ENCODE data around the gene HIVEP3. TPM values are rescaled to one million over a fixed set of nuclear protein-coding genes. Genes with fewer than 3 reads are reported as not detected.
A peak's percentile ranks its signal among the peaks of the same experiment; 100 is the strongest.

Gene HIVEP3
- total and polyA plus RNA-seq, 4 experiments from 2014 or later, result 8.2 to 12.8 (median 10.8) TPM

GRCh38 chr1:41661428-41662060, 257.2 kb downstream of the HIVEP3 start:
- Histone ChIP-seq H3K9me3 (ENCODE audit: control insufficient read depth in 1 of 2, low read length in 2 of 2) (no peaks in the 10 kb centered on the region), H3K27ac (ENCODE audit: low read depth, low read length) (peak overlapping the region; percentile 39), H3K4me1 (ENCODE audit: insufficient read depth, low read length) (peaks cover 82% of the 10 kb centered on the region), H3K4me3 (ENCODE audit: low read length in 2 of 2) (peak overlapping the region; percentile 48 to 64), H3K27me3 (ENCODE audit: insufficient read depth, low read length) (no peaks in the 10 kb centered on the region), H3K36me3 (ENCODE audit: insufficient read depth, low read length) (no peaks in the 10 kb centered on the region)
- Mint-ChIP-seq H3K27me3 (no peaks in the 10 kb centered on the region), H3K36me3 (no peaks in the 10 kb centered on the region), H3K4me1 (peaks cover 56 to 89% (median 73%) of the 10 kb centered on the region in 4 donors), H3K4me3 (peak overlapping the region; percentile 89 to 96 (median 93)), H3K9me3 (no peaks in the 10 kb centered on the region), H3K27ac (peak overlapping the region; percentile 70 to 92 (median 87))
- CTCF ChIA-PET (ENCODE audit: partially characterized antibody), result interaction anchor here (1.2 kb wide), 1 partner anchor 8 kb away, joined by 3 read pairs; no protein-coding TSS in a partner anchor
- POLR2A ChIA-PET (ENCODE audit: partially characterized antibody), result interaction anchor here (0.7 to 7.5 kb wide), 5 partner anchors 9 to 142 kb away, joined by 3 to 60 read pairs (median 9); no protein-coding TSS in a partner anchor
- intact Hi-C loops (cut with micrococcal nuclease), result loop anchor here (10.0 kb wide), 3 partner anchors 87 to 373 kb away; no protein-coding TSS in a partner anchor
- DNase-seq, result peak in 1 of 5 donors; percentile 32

GRCh38 chr1:41660570-41661427, 257.9 kb downstream of the HIVEP3 start:
- no peaks in the 10 kb centered on the region for H3K36me3 ChIP-seq (ENCODE audit: insufficient read depth, low read length)
- no peaks in the 10 kb centered on the region for H3K9me3 ChIP-seq (ENCODE audit: control insufficient read depth in 1 of 2, low read length in 2 of 2)
- Mint-ChIP-seq H3K27ac (peak overlapping the region; percentile 70 to 92 (median 87)), H3K9me3 (no peaks in the 10 kb centered on the region), H3K27me3 (no peaks in the 10 kb centered on the region), H3K4me3 (peak overlapping the region; percentile 89 to 96 (median 93)), H3K4me1 (peaks cover 51 to 89% (median 71%) of the 10 kb centered on the region in 4 donors), H3K36me3 (no peaks in the 10 kb centered on the region)
- H3K4me3 ChIP-seq (ENCODE audit: low read length in 2 of 2), result peak overlapping the region; percentile 48 to 64
- no peaks in the 10 kb centered on the region for H3K27me3 ChIP-seq (ENCODE audit: insufficient read depth, low read length)
- DNase-seq, result no peak
- intact Hi-C loops (cut with micrococcal nuclease), result loop anchor here (10.0 kb wide), 3 partner anchors 86 to 374 kb away; no protein-coding TSS in a partner anchor
- H3K4me1 ChIP-seq (ENCODE audit: insufficient read depth, low read length), result peaks cover 82% of the 10 kb centered on the region
- ChIA-PET CTCF (ENCODE audit: partially characterized antibody) (no interaction called here), POLR2A (ENCODE audit: partially characterized antibody) (interaction anchor here (0.7 to 7.5 kb wide), 3 partner anchors 8 to 22 kb away, joined by 3 to 60 read pairs (median 10); no protein-coding TSS in a partner anchor)
- peak overlapping the region; percentile 39 for H3K27ac ChIP-seq (ENCODE audit: low read depth, low read length)

- peaks cover 47 to 84% (median 66%) of the 10 kb centered on the region in 4 donors for H3K4me1 Mint-ChIP-seq
- Histone ChIP-seq H3K4me3 (ENCODE audit: low read length in 2 of 2) (no peak overlapping the region), H3K27me3 (ENCODE audit: insufficient read depth, low read length) (no peaks in the 10 kb centered on the region), H3K9me3 (ENCODE audit: control insufficient read depth in 1 of 2, low read length in 2 of 2) (no peaks in the 10 kb centered on the region), H3K36me3 (ENCODE audit: insufficient read depth, low read length) (no peaks in the 10 kb centered on the region), H3K27ac (ENCODE audit: low read depth, low read length) (no peak overlapping the region), H3K4me1 (ENCODE audit: insufficient read depth, low read length) (peaks cover 74% of the 10 kb centered on the region)
- POLR2A ChIA-PET (ENCODE audit: partially characterized antibody), result interaction anchor here (0.8 to 7.5 kb wide), 2 partner anchors 13 to 232 kb away, joined by 3 to 60 read pairs; no protein-coding TSS in a partner anchor
- DNase-seq, result no peak
- H3K27me3 Mint-ChIP-seq, result no peaks in the 10 kb centered on the region
- no peaks in the 10 kb centered on the region for H3K9me3 Mint-ChIP-seq
- peak overlapping the region in 4 of 7 donors; percentile 38 to 86 (median 58) for H3K27ac Mint-ChIP-seq
- no peaks in the 10 kb centered on the region for H3K36me3 Mint-ChIP-seq
- CTCF ChIA-PET (ENCODE audit: partially characterized antibody), result interaction anchor here (1.6 kb wide), 1 partner anchor 9 kb away, joined by 3 read pairs; no protein-coding TSS in a partner anchor
- peak overlapping the region in 6 of 8 donors; percentile 17 to 89 (median 44) for H3K4me3 Mint-ChIP-seq
- intact Hi-C loops (cut with micrococcal nuclease), result loop anchor here (10.0 kb wide), 3 partner anchors 85 to 375 kb away; no protein-coding TSS in a partner anchor
Measured at GRCh38 chr1:41659903-41660302, 258.8 kb downstream of the HIVEP3 start.

- Mint-ChIP-seq H3K9me3 (no peaks in the 10 kb centered on the region), H3K4me1 (peaks cover 44 to 81% (median 60%) of the 10 kb centered on the region in 4 donors), H3K36me3 (no peaks in the 10 kb centered on the region), H3K27me3 (no peaks in the 10 kb centered on the region), H3K4me3 (peak overlapping the region in 1 of 8 donors; percentile 53), H3K27ac (peak overlapping the region in 1 of 7 donors; percentile 38)
- DNase-seq, result no peak
- H3K36me3 ChIP-seq (ENCODE audit: insufficient read depth, low read length), result no peaks in the 10 kb centered on the region
- no peaks in the 10 kb centered on the region for H3K27me3 ChIP-seq (ENCODE audit: insufficient read depth, low read length)
- H3K27ac ChIP-seq (ENCODE audit: low read depth, low read length), result no peak overlapping the region
- intact Hi-C loops (cut with micrococcal nuclease), result no loop called here
- H3K9me3 ChIP-seq (ENCODE audit: control insufficient read depth in 1 of 2, low read length in 2 of 2), result no peaks in the 10 kb centered on the region
- H3K4me1 ChIP-seq (ENCODE audit: insufficient read depth, low read length), result peaks cover 66% of the 10 kb centered on the region
- POLR2A ChIA-PET (ENCODE audit: partially characterized antibody), result interaction anchor here (7.5 kb wide), 1 partner anchor 14 kb away, joined by 60 read pairs; no protein-coding TSS in a partner anchor
- CTCF ChIA-PET (ENCODE audit: partially characterized antibody), result interaction anchor here (1.6 to 2.9 kb wide), 2 partner anchors 10 to 14 kb away, joined by 3 to 12 read pairs; no protein-coding TSS in a partner anchor
- no peak overlapping the region for H3K4me3 ChIP-seq (ENCODE audit: low read length in 2 of 2)
Measured at GRCh38 chr1:41659159-41659495, 259.6 kb downstream of the HIVEP3 start.

- Histone ChIP-seq H3K27me3 (ENCODE audit: insufficient read depth, low read length) (no peaks in the 10 kb centered on the region), H3K4me1 (ENCODE audit: insufficient read depth, low read length) (peaks cover 61% of the 10 kb centered on the region), H3K36me3 (ENCODE audit: insufficient read depth, low read length) (no peaks in the 10 kb centered on the region), H3K27ac (ENCODE audit: low read depth, low read length) (no peak overlapping the region), H3K9me3 (ENCODE audit: control insufficient read depth in 1 of 2, low read length in 2 of 2) (no peaks in the 10 kb centered on the region), H3K4me3 (ENCODE audit: low read length in 2 of 2) (no peak overlapping the region)
- POLR2A ChIA-PET (ENCODE audit: partially characterized antibody), result interaction anchor here (2.0 to 7.5 kb wide), 2 partner anchors 14 to 15 kb away, joined by 8 to 60 read pairs; no protein-coding TSS in a partner anchor
- H3K27me3 Mint-ChIP-seq, result no peaks in the 10 kb centered on the region
- H3K36me3 Mint-ChIP-seq, result no peaks in the 10 kb centered on the region
- no peaks in the 10 kb centered on the region for H3K9me3 Mint-ChIP-seq
- CTCF ChIA-PET (ENCODE audit: partially characterized antibody), result interaction anchor here (1.3 to 2.9 kb wide), 3 partner anchors 10 to 23 kb away, joined by 3 to 12 read pairs (median 3); no protein-coding TSS in a partner anchor
- H3K4me1 Mint-ChIP-seq, result peaks cover 42 to 75% (median 56%) of the 10 kb centered on the region in 4 donors
- H3K27ac Mint-ChIP-seq, result peak overlapping the region in 1 of 7 donors; percentile 22
- no peak overlapping the region for H3K4me3 Mint-ChIP-seq
- intact Hi-C loops (cut with micrococcal nuclease), result no loop called here
- no peak for DNase-seq
Measured at GRCh38 chr1:41658431-41659158, 260.1 kb downstream of the HIVEP3 start.

GRCh38 chr1:41657679-41658295, 260.9 kb downstream of the HIVEP3 start:
- no peaks in the 10 kb centered on the region for H3K27me3 Mint-ChIP-seq
- H3K36me3 Mint-ChIP-seq, result no peaks in the 10 kb centered on the region
- Histone ChIP-seq H3K36me3 (ENCODE audit: insufficient read depth, low read length) (no peaks in the 10 kb centered on the region), H3K4me3 (ENCODE audit: low read length in 2 of 2) (no peak overlapping the region), H3K4me1 (ENCODE audit: insufficient read depth, low read length) (peaks cover 53% of the 10 kb centered on the region), H3K9me3 (ENCODE audit: control insufficient read depth in 1 of 2, low read length in 2 of 2) (no peaks in the 10 kb centered on the region), H3K27ac (ENCODE audit: low read depth, low read length) (no peak overlapping the region), H3K27me3 (ENCODE audit: insufficient read depth, low read length) (no peaks in the 10 kb centered on the region)
- peaks cover 42 to 68% (median 53%) of the 10 kb centered on the region in 4 donors for H3K4me1 Mint-ChIP-seq
- ChIA-PET POLR2A (ENCODE audit: partially characterized antibody) (interaction anchor here (2.0 kb wide), 1 partner anchor 15 kb away, joined by 8 read pairs; no protein-coding TSS in a partner anchor), CTCF (ENCODE audit: partially characterized antibody) (interaction anchor here (1.3 to 2.9 kb wide), 2 partner anchors 15 to 24 kb away, joined by 3 to 12 read pairs; no protein-coding TSS in a partner anchor)
- no peaks in the 10 kb centered on the region for H3K9me3 Mint-ChIP-seq
- intact Hi-C loops (cut with micrococcal nuclease), result no loop called here
- DNase-seq, result no peak
- peak overlapping the region in 1 of 8 donors; percentile 30 for H3K4me3 Mint-ChIP-seq
- peak overlapping the region in 2 of 7 donors; percentile 16 to 73 for H3K27ac Mint-ChIP-seq
